ENCODE results near the gene TRIM74. TPM values are rescaled to one million over a fixed set of nuclear protein-coding genes. Genes with fewer than 3 reads are reported as not detected.
"Not testable (repeated sequence)": the region's sequence is repeated elsewhere in the genome, so short reads cannot be mapped to it uniquely, and the experiment has no call there.

TRIM74 gene
- not detected for total RNA-seq
- long read RNA-seq: 0 reads

- H3K9me3 ChIP-seq; H3K27me3 ChIP-seq; intact Hi-C loops (cut with DNase I); H3K4me1 ChIP-seq; H3K36me3 ChIP-seq; H3K27ac ChIP-seq; H3K4me3 ChIP-seq: not testable (repeated sequence)
- ATAC-seq (peak; percentile 9), DNase-seq (peak; percentile 46)
Observed at GRCh38 chr7:72968980-72969516, at the start of gene TRIM74. Gene TRIM74, minus strand, starts transcription at chr7:72969466. Its CDS starts 3,309 bp downstream, at chr7:72966157.

- DNase-seq; H3K36me3 ChIP-seq; intact Hi-C loops (cut with DNase I); H3K9me3 ChIP-seq; ATAC-seq; H3K27me3 ChIP-seq: not testable (repeated sequence)
- peak overlapping the region; percentile 91 for H3K27ac ChIP-seq
- peaks cover 11% of the 10 kb centered on the region for H3K4me1 ChIP-seq
- peak overlapping the region; percentile 61 for H3K4me3 ChIP-seq
Observed at GRCh38 chr7:73006491-73006890, 37.2 kb upstream of the TRIM74 start.

DNA sequence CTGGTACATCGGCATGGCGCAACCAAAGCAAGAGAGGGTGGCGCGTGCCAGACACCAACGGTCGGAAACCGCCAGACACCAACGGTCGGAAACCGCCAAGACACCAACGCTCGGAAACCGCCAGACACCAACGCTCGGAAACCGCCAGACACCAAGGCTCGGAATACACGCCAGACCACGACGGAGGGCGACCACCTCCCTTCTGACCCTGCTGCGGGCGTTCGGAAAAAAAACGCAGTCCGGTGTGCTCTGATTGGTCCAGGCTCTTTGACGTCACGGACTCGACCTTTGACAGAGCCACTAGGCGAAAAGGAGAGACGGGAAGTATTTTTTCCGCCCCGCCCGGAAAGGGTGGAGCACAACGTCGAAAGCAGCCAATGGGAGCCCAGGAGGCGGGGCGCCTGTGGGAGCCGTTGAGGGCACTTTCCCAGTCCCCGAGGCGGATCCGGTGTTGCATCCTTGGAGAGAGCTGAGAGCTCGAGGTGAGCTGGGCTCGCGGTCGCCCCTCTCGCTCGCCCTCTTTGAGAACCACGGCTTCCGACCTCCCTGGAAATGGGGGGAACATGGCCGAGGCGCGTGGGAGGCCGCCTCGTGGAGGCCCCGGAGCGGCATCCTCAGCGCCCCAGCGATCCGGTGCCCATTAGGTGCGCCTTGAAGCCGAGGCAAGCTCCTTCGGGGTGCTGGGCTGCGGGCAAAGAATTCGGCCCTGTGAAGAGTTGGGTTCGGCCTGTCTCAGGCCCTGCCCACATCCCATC is 36.6 kb upstream of the TRIM74 start:
- Histone ChIP-seq H3K4me3 (peak overlapping the region; percentile 61), H3K4me1 (peaks cover 11% of the 10 kb centered on the region), H3K27ac (peak overlapping the region; percentile 91)
- peak; percentile 95 for ATAC-seq
- H3K36me3 ChIP-seq; intact Hi-C loops (cut with DNase I); H3K27me3 ChIP-seq; H3K9me3 ChIP-seq: not testable (repeated sequence)
- peak; percentile 93 for DNase-seq

DNA sequence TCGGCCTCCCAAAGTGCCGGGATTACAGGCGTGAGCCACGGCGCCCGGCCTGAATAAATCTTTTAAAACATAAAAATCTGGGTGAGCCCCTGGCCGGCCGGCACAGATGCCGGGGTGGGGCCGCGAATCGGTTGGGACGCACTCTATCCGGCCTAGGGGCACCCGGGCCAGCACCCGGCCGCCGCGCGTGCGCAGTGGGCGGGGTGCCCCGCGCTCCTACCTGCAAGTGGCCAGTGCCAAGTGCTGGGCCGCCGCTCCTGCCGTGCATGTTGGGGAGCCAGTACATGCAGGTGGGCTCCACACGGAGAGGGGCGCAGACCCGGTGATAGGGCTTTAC is 36.1 kb upstream of the TRIM74 start:
- ATAC-seq: peak; percentile 97

DNA sequence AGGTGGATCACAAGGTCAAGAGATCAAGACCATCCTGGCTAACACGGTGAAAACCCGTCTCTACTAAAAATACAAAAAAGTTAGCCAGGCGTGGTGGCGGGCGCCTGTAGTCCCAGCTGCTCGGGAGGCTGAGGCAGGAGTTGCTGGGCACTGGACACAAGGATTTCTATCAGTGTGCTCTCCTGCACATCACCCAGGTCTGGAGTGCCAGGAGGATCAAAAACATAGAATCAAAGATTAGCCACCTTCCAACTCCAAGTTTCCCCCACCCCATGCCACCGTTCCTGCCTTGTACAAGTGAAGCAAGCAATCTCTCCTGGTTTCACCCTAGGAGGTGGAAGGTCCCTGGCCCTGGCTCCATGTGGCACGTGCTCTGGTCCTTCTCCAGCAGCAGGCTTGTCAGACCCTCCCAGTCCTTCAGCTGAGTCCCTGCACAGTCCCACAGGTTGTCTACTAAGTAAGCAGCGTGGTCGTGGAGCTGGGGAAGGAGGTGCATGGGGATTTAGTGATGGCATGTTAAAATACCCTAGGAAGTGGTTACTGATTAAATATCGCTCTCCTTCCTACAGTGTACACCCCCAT is 28.7 kb upstream of the TRIM74 start:
- not testable (repeated sequence) for ATAC-seq, H3K9me3 ChIP-seq

More for the DNA sequence above, 36.1 kb upstream of the TRIM74 start:
- H3K36me3 ChIP-seq; H3K27me3 ChIP-seq; H3K9me3 ChIP-seq; intact Hi-C loops (cut with DNase I): not testable (repeated sequence)
- H3K27ac ChIP-seq: peak overlapping the region; percentile 91
- H3K4me3 ChIP-seq: peak overlapping the region; percentile 61
- peak; percentile 93 for DNase-seq
- peaks cover 11% of the 10 kb centered on the region for H3K4me1 ChIP-seq

DNA sequence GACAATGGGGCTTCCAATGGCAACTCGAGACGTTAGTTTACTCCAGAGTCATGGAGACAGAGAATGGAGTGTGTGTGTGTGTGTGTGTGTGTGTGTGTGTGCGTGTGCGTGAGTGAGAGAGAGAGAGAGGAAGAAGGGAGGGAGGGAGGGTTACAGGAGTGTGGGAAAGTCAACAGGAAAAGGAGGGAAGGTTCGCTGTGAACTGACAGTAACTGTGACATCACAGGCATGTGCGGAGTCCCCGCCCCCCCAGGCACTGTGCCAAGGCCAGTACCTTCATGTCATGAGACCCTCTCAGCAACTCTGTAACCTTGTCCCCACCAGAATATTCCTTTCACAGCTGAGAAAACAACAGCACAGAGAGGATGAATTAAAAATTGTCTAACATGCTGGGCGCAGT is 28.2 kb upstream of the TRIM74 start:
- H3K4me3 ChIP-seq; intact Hi-C loops (cut with DNase I); DNase-seq; H3K27me3 ChIP-seq; H3K36me3 ChIP-seq; H3K4me1 ChIP-seq; H3K9me3 ChIP-seq; H3K27ac ChIP-seq: not testable (repeated sequence)
- peak; percentile 48 for ATAC-seq

More for the DNA sequence above, 28.7 kb upstream of the TRIM74 start:
- H3K36me3 ChIP-seq; H3K27me3 ChIP-seq; intact Hi-C loops (cut with DNase I); DNase-seq; H3K4me1 ChIP-seq; H3K4me3 ChIP-seq; H3K27ac ChIP-seq: not testable (repeated sequence)

GRCh38 chr7:72995484-72995883 is 26.2 kb upstream of the TRIM74 start:
- DNase-seq; intact Hi-C loops (cut with DNase I): not testable (repeated sequence)

GRCh38 chr7:72990146-72990913 is 21.1 kb upstream of the TRIM74 start:
- H3K9me3 ChIP-seq; H3K36me3 ChIP-seq; H3K4me3 ChIP-seq; H3K27ac ChIP-seq; intact Hi-C loops (cut with DNase I); H3K4me1 ChIP-seq; H3K27me3 ChIP-seq: not testable (repeated sequence)
- DNase-seq: peak; percentile 51
- ATAC-seq: peak; percentile 64

More at GRCh38 chr7:72995484-72995883, 26.2 kb upstream of the TRIM74 start:
- not testable (repeated sequence) for H3K27ac ChIP-seq, ATAC-seq, H3K36me3 ChIP-seq, H3K27me3 ChIP-seq, H3K9me3 ChIP-seq, H3K4me3 ChIP-seq, H3K4me1 ChIP-seq

GRCh38 chr7:72982084-72982483 is 12.8 kb upstream of the TRIM74 start:
- H3K36me3 ChIP-seq; intact Hi-C loops (cut with DNase I); H3K4me1 ChIP-seq; H3K27ac ChIP-seq; H3K27me3 ChIP-seq; H3K4me3 ChIP-seq; ATAC-seq; DNase-seq; H3K9me3 ChIP-seq: not testable (repeated sequence)

GRCh38 chr7:72980382-72980781 is 11.1 kb upstream of the TRIM74 start:
- H3K27ac ChIP-seq; H3K27me3 ChIP-seq; H3K9me3 ChIP-seq; intact Hi-C loops (cut with DNase I); H3K4me3 ChIP-seq; H3K4me1 ChIP-seq; H3K36me3 ChIP-seq: not testable (repeated sequence)
- ATAC-seq: peak; percentile 19
- peak; percentile 44 for DNase-seq

- H3K27me3 ChIP-seq; H3K4me1 ChIP-seq; H3K4me3 ChIP-seq; ATAC-seq; DNase-seq; H3K27ac ChIP-seq; H3K36me3 ChIP-seq; intact Hi-C loops (cut with DNase I); H3K9me3 ChIP-seq: not testable (repeated sequence)
Observed at GRCh38 chr7:72976434-72976833, 7.2 kb upstream of the TRIM74 start.

DNA sequence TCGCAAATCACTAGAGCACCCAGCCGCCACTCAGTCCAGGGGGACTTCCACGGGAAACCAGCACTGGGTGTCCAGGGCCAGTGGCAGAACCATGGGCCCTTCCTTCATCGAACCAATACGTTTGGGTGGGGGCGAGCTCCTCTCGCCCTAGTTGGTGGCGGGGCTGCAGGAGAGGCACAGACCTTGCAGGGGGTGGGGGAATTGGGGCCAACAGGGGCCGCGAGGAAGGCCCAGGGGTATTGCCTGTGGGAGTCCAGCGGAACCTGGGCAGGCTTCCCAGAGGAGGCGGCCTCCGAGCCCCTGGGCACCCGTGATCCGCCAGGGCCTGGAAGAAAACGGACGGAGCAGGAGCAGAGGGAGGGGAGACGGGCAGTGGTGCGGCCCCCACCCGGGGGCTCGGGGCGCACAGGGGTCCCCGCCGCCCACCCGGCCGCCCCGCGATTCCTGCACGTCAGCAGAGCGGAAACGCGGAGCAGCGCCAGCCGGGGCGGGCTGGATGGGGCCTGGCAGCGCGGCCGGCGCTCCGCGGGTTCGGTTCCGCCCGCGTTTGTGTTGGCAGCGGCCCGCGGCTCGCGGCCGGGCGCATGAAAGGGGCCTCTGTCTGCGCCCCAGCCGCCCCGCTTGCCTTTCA is 6.5 kb upstream of the TRIM74 start:
- H3K27ac ChIP-seq; H3K27me3 ChIP-seq; H3K4me1 ChIP-seq; H3K36me3 ChIP-seq; intact Hi-C loops (cut with DNase I); H3K9me3 ChIP-seq; H3K4me3 ChIP-seq: not testable (repeated sequence)
- ATAC-seq (peak; percentile 26), DNase-seq (peak; percentile 60)

DNA sequence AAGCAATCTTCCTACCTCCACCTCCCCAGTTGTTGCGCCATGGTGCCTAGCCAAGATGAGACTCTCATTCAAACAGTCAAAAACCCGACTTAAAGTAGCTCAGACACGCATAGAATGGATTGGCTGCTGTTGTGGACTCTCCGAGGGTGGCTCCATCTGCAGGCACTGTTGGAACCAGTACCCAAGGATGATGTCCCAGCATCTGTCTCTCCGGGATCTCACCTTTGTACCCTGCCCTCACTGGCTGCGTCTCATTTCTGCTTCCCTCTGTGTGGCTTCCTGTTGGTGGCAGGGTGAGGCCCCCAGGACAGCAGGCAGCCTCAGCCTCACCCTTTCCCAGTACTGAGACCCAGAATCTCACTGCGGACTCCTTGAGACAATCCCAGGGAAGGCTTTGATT is 5.5 kb upstream of the TRIM74 start:
- H3K4me3 ChIP-seq; H3K27ac ChIP-seq; intact Hi-C loops (cut with DNase I); H3K4me1 ChIP-seq; ATAC-seq; H3K36me3 ChIP-seq; H3K27me3 ChIP-seq; H3K9me3 ChIP-seq; DNase-seq: not testable (repeated sequence)

All from upper lobe of right lung (tissue), 1 donor.